GM18517 (cell line): Measurements from ENCODE around the gene AMY2A.
A peak's percentile ranks its signal among the peaks of the same experiment; 100 is the strongest.
"Not testable (repeated sequence)": the region's sequence is repeated elsewhere in the genome, so short reads cannot be mapped to it uniquely, and the experiment has no call there.

Experiments used
- ATAC-seq: cut with Tn5 transposase; IDR thresholded peaks from one replicate; pipeline ENCODE4 v1.9.1; 2021; ENCODE audit warnings: mild to moderate bottlenecking, moderate library complexity; ENCODE audit not compliant: unreplicated experiment

Gene AMY2A

DNA sequence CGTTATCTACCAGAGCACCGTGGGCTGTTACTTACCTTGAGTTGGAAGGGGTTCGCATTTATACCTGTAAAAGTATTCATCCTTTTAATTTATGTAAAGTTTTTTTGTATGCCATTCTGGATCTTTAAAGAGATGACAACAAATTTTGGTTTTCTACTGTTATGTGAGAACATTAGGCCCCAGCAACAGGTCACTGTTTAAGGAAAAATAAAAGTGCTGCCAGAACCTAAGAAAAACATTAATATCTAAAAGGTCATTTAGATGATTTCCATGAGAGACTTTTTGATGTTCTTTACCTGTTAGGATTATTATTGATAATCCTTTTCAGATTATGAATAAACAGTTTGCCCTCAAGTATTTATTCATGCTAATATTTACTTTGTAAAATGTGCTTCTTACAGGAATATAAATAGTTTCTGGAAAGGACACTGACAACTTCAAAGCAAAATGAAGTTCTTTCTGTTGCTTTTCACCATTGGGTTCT lies at the start of gene AMY2A:
Gene AMY2A (plus strand): TSS at position 434 of the 484 bp plus-strand sequence. CDS start 14 bp downstream, at position 448.
- not testable (repeated sequence) for ATAC-seq

DNA sequence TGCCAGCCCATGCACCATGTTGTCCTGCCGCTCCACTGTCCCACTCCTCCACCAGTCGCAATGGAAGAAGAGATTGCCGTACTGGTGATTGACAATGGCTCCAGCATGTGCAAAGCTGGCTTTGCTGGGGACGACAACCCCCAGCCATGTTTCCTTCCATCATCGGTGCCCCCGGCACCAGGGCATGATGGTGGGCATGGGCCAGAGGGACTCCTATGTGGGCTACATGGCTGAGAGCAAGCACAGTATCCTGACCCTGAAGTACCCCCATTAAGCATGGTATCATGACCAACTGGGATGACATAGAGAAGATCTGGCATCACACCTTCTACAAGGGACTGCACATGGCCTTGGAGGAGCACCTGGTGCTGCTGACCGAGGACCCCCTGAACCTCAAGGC lies 47.7 kb upstream of the AMY2A start:
- no peak for ATAC-seq

DNA sequence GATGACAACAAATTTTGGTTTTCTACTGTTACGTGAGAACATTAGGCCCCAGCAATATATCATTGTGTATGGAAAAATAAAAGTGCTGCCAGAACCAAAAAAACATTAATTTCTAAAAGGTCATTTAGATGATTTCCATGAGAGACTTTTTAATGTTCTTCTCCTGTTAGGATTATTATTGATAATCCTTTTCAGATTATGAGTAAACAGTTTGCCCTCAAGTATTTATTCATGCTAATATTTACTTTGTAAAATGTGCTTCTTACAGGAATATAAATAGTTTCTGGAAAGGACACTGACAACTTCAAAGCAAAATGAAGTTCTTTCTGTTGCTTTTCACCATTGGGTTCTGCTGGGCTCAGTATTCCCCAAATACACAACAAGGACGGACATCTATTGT lies 45.9 kb upstream of the AMY2A start, which contains the start of gene AMY2B:
Gene AMY2B (plus strand): TSS at position 301 of the 400 bp plus-strand sequence. CDS start 14 bp downstream, at position 315.
- ATAC-seq: not testable (repeated sequence)

DNA sequence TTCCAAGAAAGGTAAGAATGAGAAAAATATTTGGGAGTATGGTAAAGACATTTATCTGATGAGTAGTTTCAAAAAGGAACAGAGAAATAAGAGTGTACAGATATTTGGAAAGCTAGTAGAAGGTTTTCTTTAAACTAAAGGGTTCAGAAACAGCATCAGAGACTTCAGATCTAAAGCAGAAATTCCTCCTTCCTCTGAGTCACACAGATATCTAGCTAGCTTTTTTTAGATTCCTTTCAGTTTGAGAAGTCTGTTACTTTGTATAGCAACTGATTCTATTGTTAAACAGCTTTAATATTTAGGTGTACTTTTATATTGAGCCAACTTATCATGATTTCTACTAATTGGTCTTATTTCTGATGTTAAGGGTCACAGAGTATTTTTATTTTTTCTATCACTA lies 41.2 kb upstream of the AMY2A start:
- peak; percentile 48 for ATAC-seq

DNA sequence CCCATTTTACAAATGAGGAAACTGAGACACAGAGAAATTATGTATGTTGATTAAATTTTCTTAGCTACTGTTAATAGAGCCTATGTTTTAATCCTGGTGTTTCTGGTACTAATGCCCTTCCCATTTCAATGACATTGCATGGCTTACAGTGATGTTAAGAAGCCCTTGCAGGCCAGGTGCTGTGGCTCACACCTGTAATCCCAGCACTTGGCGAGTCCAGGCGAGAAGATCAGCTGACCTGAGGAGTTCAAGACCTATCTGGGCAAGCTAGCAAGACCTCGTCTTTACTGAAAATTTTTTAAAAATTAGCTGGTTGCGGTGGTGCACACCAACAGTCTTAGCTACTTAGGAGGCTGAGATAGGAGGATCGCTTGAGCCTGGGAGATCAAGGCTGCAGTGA lies 40.4 kb upstream of the AMY2A start:
- ATAC-seq: not testable (repeated sequence)

DNA sequence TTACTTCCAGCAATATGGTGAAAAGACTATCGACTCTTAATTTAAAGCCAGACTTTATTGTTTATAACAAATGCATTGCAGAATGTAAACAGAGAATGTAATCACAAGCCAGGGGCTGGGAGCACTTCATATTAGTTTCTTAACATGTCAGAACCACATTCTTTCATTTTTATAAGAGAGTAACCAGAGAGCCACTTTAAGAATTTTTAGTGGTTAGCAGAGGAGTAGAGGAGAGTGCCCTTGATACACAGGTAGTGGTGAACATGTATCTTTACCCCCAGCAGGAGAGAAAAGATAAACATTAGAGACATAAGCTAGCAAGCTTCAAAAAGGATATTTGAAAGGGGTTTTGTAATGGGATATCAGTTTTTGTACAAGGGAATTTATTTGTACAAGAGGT lies 34.8 kb upstream of the AMY2A start:
- ATAC-seq: no peak

DNA sequence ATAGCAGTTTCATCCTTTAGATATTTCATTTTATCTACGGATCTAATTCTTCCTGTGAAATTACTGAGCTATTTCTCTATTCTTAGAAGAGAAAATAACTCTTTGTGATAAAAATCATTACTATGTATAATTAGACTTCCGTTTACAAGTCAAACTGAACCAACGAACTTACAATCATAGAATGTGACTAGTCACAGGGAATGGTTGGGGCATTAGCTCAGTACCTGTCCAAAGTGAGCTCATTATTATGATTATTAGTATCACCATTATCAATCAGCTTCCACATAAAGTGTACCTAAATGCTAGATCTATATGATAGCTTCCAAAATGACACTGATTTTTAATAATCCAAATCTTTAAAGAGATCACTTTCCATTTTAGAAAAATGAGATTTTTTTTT lies 33.3 kb upstream of the AMY2A start:
- ATAC-seq: no peak

DNA sequence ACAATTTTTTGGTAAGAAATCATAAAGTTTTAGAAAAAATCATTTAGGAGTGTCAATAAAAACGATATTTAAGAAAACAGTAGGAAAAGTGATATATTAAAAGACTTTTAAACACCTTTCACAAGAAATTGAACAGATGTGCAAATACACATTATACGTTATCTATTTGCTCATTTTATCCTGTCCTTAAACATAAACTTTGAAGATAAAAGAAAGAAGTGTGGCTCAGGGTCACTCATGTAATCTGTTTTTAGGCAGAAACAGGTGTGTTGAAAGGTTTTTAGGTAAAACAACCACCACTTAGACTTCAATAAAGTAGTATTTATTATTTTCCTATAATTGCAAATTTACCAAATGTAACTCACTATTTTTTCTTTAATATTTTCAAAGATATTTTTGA lies 32.7 kb upstream of the AMY2A start:
- no peak for ATAC-seq

DNA sequence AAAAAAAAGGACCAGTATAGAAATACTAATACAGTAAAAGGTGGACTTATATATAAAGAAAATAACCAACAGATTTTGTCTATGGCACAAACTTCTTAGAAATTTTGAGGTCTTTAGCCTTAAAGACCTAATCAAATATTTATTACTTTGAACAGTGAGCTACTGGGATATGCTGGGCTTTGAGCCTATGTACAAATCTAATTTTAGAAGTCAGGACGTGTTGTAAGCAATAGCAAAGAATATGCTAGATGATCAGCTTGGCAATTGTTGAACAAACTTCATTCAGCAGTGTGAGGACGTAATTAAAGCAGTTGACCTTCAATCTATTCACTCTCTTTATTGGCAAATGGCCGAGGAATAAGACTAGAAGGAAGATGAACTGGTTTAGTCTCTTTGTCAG lies 14.5 kb upstream of the AMY2A start:
- ATAC-seq: not testable (repeated sequence)

DNA sequence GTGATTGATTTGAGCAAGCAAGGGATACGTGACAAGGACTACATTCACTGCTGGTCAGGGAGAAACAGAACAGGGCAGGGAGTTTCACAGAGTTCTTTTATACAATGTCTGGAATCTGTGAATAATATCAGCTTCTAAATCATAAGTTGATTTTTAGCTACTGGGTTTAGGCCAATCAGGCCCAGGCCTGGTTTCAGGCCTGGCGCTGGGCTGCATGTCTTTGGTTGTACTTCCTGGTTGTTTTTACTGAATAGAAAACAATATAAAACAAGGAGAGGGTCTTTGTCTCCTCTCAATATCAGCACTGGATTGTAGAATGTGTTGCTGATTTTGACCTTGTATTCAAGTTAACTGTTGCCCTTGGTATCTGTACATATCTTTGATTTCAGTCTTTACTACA lies 865 bp upstream of the AMY2A start:
- ATAC-seq: no peak

DNA sequence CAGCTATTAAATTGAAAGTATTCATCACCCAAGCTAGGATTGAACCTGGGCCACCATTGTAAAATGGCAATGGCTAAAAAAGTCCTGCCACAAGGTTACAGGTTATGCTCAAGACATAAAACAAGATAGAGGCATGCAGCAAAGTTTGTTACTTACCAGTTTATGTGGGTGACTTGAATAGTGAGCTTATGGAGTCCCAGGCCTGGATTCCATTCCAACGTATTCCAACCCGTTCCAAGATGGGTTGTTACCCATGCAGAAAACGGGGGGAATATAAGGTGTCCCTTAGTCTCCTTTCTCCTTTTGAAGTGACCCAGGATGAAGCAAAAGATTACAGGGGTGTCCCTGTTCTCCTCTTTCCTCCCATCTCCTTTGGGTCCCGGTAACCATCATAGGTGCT lies 10.2 kb downstream of the AMY2A start:
- ATAC-seq: not testable (repeated sequence)

DNA sequence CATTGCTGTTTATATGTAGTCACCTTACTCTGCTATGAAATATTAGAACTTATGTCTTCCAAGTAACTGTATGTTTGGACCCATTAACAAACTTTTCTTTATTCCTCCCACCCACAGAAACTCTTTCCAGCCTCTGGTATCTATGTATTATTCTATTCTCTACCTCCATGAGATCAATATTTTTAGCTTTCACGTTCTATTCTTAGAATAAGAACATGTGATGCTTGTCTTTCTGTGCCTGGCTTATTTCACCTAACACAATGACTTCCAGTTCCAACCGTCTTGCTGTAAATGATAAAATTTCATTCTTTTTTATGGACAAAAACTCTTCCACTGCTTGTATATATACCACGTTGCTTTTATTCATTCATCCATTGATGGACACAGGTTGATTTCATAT lies 24.0 kb downstream of the AMY2A start:
- ATAC-seq: not testable (repeated sequence)

DNA sequence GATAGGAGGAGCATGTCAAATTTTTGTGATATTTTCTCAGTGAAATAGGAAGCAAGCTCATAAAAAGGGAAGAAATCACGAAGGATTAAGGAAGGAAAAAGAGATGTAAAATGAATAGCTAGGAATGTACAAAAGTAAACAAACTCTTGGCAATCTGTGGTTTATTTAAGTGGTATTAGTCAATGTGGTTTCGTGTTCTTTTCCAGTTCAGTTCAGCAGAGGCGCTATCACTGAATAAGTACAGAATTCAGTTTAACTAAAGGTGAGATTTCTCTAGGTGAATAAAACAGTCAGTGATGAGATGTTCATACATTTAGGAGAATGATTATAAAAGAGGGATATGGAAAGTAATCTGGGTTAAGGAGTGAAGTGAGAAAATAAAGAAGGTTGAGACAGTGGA lies 26.7 kb downstream of the AMY2A start:
- not testable (repeated sequence) for ATAC-seq

DNA sequence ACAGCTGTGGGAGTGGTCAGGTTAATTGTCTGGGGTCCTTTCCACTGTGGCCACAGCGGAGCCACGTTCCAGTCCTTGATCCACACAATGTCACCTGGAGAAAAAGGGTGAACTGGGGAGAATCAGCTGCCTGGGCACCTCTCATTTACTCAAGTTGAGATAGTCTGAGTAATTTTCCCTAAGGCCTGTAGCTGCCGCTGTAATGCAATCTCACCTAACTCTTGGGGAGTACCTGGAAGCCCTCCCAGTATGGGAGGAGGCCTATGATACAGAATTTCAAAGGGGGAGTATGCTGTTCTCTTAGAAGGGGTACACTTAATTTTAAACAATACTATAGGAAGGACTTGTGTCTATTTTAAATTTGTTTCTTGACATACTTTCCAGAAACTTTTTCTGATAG lies 33.1 kb downstream of the AMY2A start:
- not testable (repeated sequence) for ATAC-seq

DNA sequence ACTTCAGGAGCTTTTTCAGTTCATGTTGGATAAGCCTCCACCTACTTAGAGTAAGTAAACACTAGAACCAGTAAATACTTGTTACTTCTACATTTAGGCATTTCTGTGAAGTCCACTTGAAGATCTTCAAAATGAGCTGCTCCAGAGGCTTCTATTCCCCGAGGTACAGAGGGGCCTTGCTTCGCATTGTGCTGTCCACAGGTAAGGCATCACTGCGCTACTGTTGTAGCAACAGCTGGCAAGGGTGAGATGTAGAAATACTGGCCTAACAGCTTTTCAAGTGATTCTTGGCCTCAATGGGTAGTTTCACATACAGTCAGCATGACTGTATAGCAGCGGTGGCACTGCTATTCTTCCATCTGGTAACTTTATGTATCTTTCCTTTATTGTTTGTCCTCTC lies 33.7 kb downstream of the AMY2A start:
- ATAC-seq: not testable (repeated sequence)

DNA sequence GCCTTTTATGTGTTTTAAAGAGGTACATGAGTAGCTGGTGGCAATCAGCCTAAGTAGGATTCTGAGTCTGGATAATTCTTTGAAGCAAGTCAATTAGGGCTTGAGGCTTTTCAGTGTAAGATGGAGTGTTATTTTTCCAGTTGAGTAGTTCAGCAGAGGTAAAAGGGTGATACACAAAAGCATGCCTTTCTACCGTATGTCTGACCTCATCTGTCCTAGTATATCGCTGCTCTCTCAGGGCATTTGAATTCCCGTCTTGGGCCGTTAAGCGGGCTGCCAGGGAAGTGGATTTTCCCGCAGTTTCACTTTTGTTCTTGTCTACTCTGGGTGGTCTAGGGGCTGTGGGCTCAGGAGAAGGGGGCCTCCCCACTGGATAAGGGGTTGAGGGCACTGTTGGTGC lies 36.9 kb downstream of the AMY2A start:
- ATAC-seq: not testable (repeated sequence)

DNA sequence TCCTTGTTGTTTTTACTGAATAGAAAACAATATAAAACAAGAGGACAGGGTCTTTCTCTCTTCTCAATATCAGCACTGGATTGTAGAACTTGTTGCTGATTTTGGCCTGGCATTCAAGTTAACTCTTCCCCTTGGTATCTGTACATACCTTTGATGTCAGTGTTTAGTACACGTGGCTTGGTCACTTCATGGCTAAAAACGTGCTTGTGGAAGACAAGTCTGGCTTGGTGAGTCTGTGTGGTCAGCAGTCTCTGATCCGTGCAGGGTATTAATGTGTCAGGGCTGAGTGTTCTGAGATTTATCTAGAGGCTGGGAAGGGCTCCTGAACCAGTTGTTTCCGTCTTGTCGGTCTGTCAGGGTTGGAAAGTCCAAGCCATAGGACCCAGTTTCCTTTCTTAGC lies 38.2 kb downstream of the AMY2A start, which contains the start of gene AMY1A:
Gene AMY1A (plus strand): TSS at position 301 of the 400 bp plus-strand sequence. CDS start 571 bp downstream, outside the sequence.
- not testable (repeated sequence) for ATAC-seq
